22Rv1 (cell line): Measurements from ENCODE around the gene ZNF619.

Source experiments
- H3K27ac ChIP-seq: fragments of 450-650 bp; 2 replicates; pipeline ENCODE4 v1.5.1; 2017
- CTCF ChIP-seq: fragments of 450-650 bp; IDR thresholded peaks from 2 replicates; pipeline ENCODE4 v1.5.1; 2017; ENCODE audit warnings: mild to moderate bottlenecking
- ZFX ChIP-seq: fragments of 450-650 bp; IDR thresholded peaks from 2 replicates; pipeline ENCODE4 v1.6.1; 2017; ENCODE audit warnings: antibody characterized with exemption, borderline replicate concordance

The ZNF619 gene

GRCh38 chr3:40465456-40465855, 11.5 kb upstream of the ZNF619 start:
- no peak for TF ChIP-seq ZFX
- no peak for TF ChIP-seq CTCF
- H3K27ac ChIP-seq: peak overlapping the region; percentile 12

- TF ChIP-seq CTCF (no peak), ZFX (no peak)
- peak overlapping the region; percentile 72 for H3K27ac ChIP-seq
Measured at GRCh38 chr3:40468018-40468417, 8.9 kb upstream of the ZNF619 start.

GRCh38 chr3:40470701-40471100, 6.2 kb upstream of the ZNF619 start:
- TF ChIP-seq ZFX: no peak
- no peak for TF ChIP-seq CTCF
- H3K27ac ChIP-seq: no peak overlapping the region

- TF ChIP-seq CTCF (no peak), ZFX (no peak)
- peak overlapping the region; percentile 54; the same call in 1 of the 2 replicates for H3K27ac ChIP-seq
Measured at GRCh38 chr3:40477666-40478065, 744 bp downstream of the ZNF619 start.

- TF ChIP-seq ZFX (no peak), CTCF (no peak)
- no peak overlapping the region for H3K27ac ChIP-seq
Measured at GRCh38 chr3:40487172-40487571, 10.2 kb downstream of the ZNF619 start.

GRCh38 chr3:40490916-40491315, 14.0 kb downstream of the ZNF619 start:
- H3K27ac ChIP-seq: no peak overlapping the region
- no peak for TF ChIP-seq ZFX
- no peak for TF ChIP-seq CTCF

- TF ChIP-seq ZFX (no peak), CTCF (no peak)
- no peak overlapping the region for H3K27ac ChIP-seq
Measured at GRCh38 chr3:40494698-40495097, 17.8 kb downstream of the ZNF619 start.
